NCI-H446 (cell line): ENCODE results near the gene ZC3H10.
"Not testable (repeated sequence)": the region's sequence is repeated elsewhere in the genome, so short reads cannot be mapped to it uniquely, and the experiment has no call there.

ENCODE experiments used
- DNase-seq, 2 experiments: peaks; one replicate each; lab custom pipeline; 2025; lab: John Stamatoyannopoulos, UW

The ZC3H10 gene

GRCh38 chr12:56103066-56103711, 14.9 kb upstream of the ZC3H10 start:
- no peak for DNase-seq

GRCh38 chr12:56103823-56104108, 14.3 kb upstream of the ZC3H10 start:
- DNase-seq: no peak

DNA sequence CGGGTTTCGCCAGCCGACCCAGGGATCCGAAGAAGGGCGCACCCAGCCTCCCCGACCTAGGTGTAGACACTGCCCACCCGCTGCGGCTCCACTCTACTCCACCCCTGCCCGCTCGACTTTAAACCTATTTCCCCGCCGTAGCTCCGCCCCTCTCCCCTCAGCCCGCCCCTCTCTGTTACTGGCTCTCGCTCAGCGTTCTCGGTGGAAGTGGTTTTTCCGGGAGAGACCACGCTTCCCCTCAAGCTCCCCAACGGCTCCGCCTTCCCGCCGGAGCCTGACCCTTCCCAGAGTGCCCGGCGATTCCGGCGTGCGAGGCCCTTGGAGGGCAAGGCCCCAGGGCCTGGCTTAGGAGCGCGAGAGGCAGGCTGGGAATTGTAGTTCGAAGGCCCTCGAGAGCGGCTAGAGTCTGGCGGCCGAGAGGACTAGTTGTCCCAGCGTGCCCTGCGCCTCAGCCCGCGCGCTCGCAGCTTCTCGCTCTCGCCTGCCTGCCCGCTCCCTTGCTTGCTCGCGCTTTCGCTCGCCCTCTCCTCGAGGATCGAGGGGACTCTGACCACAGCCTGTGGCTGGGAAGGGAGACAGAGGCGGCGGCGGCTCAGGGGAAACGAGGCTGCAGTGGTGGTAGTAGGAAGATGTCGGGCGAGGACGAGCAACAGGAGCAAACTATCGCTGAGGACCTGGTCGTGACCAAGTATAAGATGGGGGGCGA, 13.8 kb upstream of the ZC3H10 start, which contains the start of gene PA2G4:
TSS of gene PA2G4 (plus strand) at position 451 of the 706 bp plus-strand sequence. CDS start at position 630, 179 bp downstream.
- DNase-seq: peak; percentile 96 to 99

DNA sequence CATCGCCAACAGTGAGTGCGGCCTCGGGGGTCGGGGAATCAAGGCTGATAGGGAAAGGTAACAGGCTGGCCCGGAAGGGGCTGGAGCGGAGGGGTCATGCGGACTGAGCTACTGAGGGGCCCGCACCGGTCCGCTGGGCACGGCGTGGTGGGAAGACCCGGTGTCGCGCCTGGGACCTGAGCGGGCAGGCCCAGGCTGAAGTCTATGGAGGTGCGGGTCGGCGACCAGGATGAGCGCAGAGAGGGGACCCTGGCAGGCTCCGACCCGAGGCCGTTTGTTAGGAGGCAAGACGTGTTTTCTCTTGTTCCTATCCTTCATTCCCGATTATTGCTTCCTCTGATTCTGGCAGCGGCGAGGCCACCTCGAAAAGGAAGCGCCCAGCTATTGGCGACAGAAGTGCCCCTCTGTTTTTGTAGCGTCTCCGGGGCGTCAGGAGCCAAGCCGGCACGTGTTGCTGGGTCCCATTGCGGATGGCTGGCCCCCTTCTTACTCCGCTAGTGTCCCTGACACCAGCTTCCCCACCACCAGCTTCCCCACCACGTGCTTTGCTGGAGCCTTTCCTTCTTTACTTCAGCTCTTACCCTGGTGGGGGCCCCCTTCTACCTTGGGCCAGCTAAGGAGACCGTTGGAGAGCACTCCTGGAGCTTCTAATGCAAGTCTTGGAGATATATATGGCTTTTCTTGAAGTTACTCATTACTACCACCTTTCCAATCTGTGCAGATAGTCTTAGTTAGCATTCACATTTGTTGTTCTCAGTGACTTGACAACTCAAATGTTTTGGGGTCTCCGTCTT, 13.1 kb upstream of the ZC3H10 start:
- no peak for DNase-seq

DNA sequence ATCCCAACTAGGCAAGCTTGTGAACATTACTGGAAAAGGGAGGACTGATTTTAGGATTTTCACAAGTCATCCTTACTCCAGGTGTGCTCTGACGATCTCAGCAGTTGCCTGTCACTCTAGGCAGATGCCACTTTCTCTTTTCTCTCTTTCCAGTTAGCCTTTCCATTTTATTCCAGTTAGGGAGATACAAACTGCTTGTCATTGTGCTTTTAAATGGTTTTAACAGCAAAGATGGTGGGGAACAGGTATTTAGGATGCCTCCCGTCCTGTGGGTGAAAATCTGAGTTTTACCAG, 12.5 kb upstream of the ZC3H10 start:
- DNase-seq: no peak

DNA sequence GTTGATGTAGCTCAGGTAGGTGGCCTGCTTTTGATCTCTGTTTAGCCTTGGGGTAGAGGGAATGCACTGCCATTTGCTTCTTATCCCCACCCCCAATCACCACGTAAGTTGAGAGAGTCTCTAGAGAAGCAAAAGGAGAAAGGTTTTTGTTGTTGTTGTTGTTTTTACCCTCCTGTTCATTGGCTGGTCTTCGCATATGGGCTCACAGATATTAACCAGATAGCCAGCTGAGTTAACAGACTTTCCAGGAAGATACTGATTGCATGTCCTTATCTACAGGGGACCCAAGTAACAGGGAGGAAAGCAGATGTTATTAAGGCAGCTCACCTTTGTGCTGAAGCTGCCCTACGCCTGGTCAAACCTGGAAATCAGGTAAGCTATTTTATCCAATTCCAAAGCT, 10.8 kb upstream of the ZC3H10 start:
- no peak for DNase-seq

- DNase-seq: no peak
These were observed 7.5 kb upstream of the ZC3H10 start for GRCh38 chr12:56110571-56110970.

DNA sequence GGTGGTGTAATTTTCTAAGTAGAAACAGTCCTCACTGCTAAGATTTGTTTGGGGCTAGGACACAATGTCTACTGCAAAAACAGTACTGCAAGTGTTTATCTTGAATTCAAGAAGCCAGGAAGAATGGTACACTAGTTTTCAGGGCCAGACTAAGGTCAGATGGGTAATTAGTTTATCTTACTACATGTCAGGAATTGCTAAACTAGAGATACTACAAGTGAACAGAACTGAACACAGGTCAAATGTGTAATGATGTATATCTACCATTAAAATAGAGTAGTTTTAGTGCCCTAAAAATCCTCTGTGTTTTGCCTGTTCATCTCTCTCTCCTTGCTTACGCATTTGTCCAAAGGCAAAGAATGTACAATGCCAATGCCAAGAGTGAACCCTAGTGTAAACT, 4.0 kb upstream of the ZC3H10 start:
- DNase-seq: no peak

GRCh38 chr12:56115329-56115728, 2.7 kb upstream of the ZC3H10 start:
- no peak for DNase-seq

GRCh38 chr12:56116267-56117081, 1.6 kb upstream of the ZC3H10 start, which contains the start of gene RPL41:
TSS of gene RPL41 (plus strand) at chr12:56116633.
- peak; percentile 96 for DNase-seq

DNA sequence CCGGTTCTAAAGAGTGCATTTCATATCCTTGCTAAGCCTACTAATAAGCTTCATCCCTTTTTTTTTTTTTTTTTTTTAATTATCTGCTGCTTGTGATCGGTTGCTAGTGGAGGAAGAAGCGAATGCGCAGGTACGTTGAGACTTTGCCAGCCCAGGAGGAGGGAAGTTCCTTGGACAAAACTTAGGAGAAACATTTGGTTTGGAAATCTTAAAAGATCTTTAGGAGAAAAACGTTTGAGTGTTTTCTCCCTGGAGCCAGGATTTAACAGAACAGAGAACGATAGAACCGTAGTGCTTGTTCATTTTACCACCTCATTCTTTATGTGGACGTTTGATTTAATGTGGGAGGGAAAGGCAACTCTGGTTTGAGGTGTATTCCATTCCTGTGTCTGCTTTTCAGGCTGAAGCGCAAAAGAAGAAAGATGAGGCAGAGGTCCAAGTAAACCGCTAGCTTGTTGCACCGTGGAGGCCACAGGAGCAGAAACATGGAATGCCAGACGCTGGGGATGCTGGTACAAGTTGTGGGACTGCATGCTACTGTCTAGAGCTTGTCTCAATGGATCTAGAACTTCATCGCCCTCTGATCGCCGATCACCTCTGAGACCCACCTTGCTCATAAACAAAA, 872 bp upstream of the ZC3H10 start:
- not testable (repeated sequence) for DNase-seq

GRCh38 chr12:56118688-56119357, 757 bp downstream of the ZC3H10 start:
- no peak for DNase-seq

- peak; percentile 83 to 88 for DNase-seq
These were observed 1.3 kb downstream of the ZC3H10 start for GRCh38 chr12:56119361-56119796.

DNA sequence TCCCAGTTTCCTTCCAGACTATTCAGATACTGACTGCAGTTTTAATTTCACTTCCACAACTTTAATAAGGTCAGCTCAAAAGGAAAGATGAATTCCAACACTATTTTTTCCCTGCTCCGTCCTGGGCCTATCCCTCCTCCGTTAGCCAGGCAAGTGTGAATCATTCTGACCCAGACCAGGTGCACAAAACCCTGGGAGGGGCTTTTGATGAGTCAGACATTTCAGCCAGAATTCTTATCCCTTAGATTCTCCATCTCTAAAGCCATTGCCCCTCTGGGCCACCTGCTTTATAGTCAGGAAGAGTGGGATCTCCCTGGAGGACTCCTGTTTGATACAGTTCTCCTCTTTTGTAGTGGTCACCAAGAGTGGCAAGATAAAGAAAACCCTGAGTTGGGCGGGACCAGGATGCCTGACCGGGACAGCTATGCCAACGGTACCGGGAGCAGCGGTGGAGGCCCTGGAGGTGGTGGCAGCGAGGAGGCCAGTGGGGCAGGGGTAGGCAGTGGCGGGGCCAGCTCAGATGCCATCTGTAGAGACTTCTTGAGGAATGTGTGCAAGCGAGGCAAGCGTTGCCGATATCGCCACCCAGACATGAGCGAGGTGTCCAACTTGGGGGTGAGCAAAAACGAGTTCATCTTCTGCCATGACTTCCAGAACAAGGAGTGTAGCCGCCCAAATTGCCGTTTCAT, 2.2 kb downstream of the ZC3H10 start:
- no peak for DNase-seq

GRCh38 chr12:56121204-56121870, 3.3 kb downstream of the ZC3H10 start:
- DNase-seq: no peak

GRCh38 chr12:56122637-56123036, 4.6 kb downstream of the ZC3H10 start:
- no peak for DNase-seq

DNA sequence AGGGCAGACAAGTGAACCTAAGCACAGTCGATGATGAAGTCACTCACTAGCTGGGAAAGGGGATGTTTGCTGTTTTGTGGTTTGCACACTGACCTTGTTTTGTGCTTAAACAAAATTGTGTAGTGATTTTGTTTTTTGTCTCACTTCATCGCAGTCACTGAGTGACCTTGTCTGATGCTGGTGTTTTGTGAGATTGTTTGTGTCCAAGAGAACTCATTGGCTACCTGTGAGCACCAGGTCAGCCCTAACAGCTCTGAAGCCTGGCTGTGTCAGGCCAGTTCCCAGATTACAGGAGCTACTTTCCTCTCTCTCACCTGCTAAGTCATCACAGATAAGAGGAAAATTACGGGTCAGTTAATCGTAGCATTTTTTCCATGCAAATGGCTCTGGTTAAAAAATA, 6.1 kb downstream of the ZC3H10 start:
- no peak for DNase-seq

- DNase-seq: no peak
These were observed 8.7 kb downstream of the ZC3H10 start for GRCh38 chr12:56126732-56127239.

DNA sequence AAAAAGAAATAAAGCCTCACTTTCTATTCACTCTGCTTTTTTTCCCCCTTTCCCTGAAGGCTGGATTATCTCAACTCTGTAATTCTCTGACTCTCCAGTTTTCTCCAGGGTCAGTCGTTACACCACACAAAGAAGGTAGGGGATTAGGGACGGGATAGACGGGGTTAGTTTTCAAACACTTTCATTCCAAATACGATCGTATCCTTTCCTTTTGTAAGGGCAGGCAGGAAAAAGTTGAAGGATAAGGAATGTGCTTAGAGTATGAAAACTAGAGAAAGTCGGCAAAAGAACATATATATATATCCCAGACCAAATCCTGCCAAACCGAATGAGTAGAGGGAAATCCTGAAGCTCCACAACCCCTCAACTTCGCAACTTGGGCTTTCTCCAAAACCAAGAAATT, 9.4 kb downstream of the ZC3H10 start:
- no peak for DNase-seq
